Left renal cortex interstitium (tissue), 4 donors: ENCODE results near the gene SMIM9. TPM values are rescaled to one million over a fixed set of nuclear protein-coding genes. Genes with fewer than 3 reads are reported as not detected.
"Not testable (repeated sequence)": the region's sequence is repeated elsewhere in the genome, so short reads cannot be mapped to it uniquely, and the experiment has no call there.

Source experiments
- DNase-seq, 4 donors: peaks; one replicate each; pipeline ENCODE4 v3.0.0-alpha.2; 2013; ENCODE audit warnings: low read depth in 4 of 4, low spot score in 2 of 4, missing footprints in 1 of 4
- polyA plus RNA-seq, 4 donors: library from polyadenylated mRNA; unstranded; fragments of 120-200 nt; gene quantifications; one replicate each; pipeline ENCODE4 v1.2.1, GENCODE V29; 2013; ENCODE audit not compliant: insufficient read length in 4 of 4

Gene SMIM9
- polyA plus RNA-seq, 4 donors, result not detected

GRCh38 chrX:154816326-154816898 lies 18.1 kb downstream of the SMIM9 start:
- not testable (repeated sequence) for DNase-seq

- DNase-seq, result no peak
Observed at GRCh38 chrX:154815274-154815818, 19.1 kb downstream of the SMIM9 start.

- DNase-seq, result no peak
Observed at GRCh38 chrX:154813801-154814200, 20.7 kb downstream of the SMIM9 start.

- no peak for DNase-seq
Observed at GRCh38 chrX:154812341-154813101, 21.9 kb downstream of the SMIM9 start.

GRCh38 chrX:154809939-154810665 lies 24.4 kb downstream of the SMIM9 start:
- DNase-seq, result no peak

- no peak for DNase-seq
Observed at GRCh38 chrX:154806837-154807501, 27.5 kb downstream of the SMIM9 start.

GRCh38 chrX:154805696-154806091 lies 28.8 kb downstream of the SMIM9 start:
- no peak for DNase-seq

GRCh38 chrX:154804957-154805695 lies 29.3 kb downstream of the SMIM9 start, which contains the start of gene MPP1:
MPP1 (minus strand) TSS chrX:154805485; CDS start chrX:154805373, 112 bp downstream.
- DNase-seq, result peak in 2 of 4 donors; percentile 49 to 64

- DNase-seq, result no peak
Observed at GRCh38 chrX:154804261-154804956, 30.1 kb downstream of the SMIM9 start.

GRCh38 chrX:154802947-154803346 lies 31.5 kb downstream of the SMIM9 start:
- no peak for DNase-seq

GRCh38 chrX:154800478-154801210 lies 33.8 kb downstream of the SMIM9 start:
- no peak for DNase-seq

- DNase-seq, result no peak
Observed at GRCh38 chrX:154799556-154800348, 34.7 kb downstream of the SMIM9 start.

GRCh38 chrX:154797006-154797405 lies 37.5 kb downstream of the SMIM9 start:
- no peak for DNase-seq

- no peak for DNase-seq
Observed at GRCh38 chrX:154795016-154795415, 39.4 kb downstream of the SMIM9 start.

- no peak for DNase-seq
Observed at GRCh38 chrX:154793084-154793795, 41.2 kb downstream of the SMIM9 start.

- no peak for DNase-seq
Observed at GRCh38 chrX:154791939-154792338, 42.5 kb downstream of the SMIM9 start.

- no peak for DNase-seq
Observed at GRCh38 chrX:154791467-154791866, 43.0 kb downstream of the SMIM9 start.
